NCI-H460 (cell line): ENCODE results near the gene SGF29. TPM values are rescaled to one million over a fixed set of nuclear protein-coding genes. Genes with fewer than 3 reads are reported as not detected.
"Not testable (repeated sequence)": the region's sequence is repeated elsewhere in the genome, so short reads cannot be mapped to it uniquely, and the experiment has no call there.

ENCODE experiments used
- DNase-seq: peaks from one replicate; pipeline ENCODE4 v3.0.0-alpha.2; 2016; ENCODE audit warnings: low read depth; ENCODE audit errors: extremely low read depth
- total RNA-seq: library from RNA; depleted of rRNA; stranded (reverse); fragments of >200 nt; shearing (Covaris generic); gene quantifications from 2 replicates; pipeline ENCODE4 v1.2.3, GENCODE V29; 2014

Gene SGF29
- total RNA-seq, 1 experiment from 2014 or later: 23.8 TPM

- DNase-seq: no peak
Observed at GRCh38 chr16:28561557-28562187, 8.0 kb downstream of the SGF29 start.

GRCh38 chr16:28562199-28562598 lies 8.5 kb downstream of the SGF29 start:
- no peak for DNase-seq

- no peak for DNase-seq
Observed at GRCh38 chr16:28563218-28563617, 9.5 kb downstream of the SGF29 start.

- DNase-seq: not testable (repeated sequence)
Observed at GRCh38 chr16:28566233-28566925, 12.7 kb downstream of the SGF29 start.

- DNase-seq: no peak
Observed at GRCh38 chr16:28567292-28567691, 13.6 kb downstream of the SGF29 start.

- no peak for DNase-seq
Observed at GRCh38 chr16:28569021-28569420, 15.3 kb downstream of the SGF29 start.

GRCh38 chr16:28569968-28570752 lies 16.4 kb downstream of the SGF29 start:
- no peak for DNase-seq

- no peak for DNase-seq
Observed at GRCh38 chr16:28572696-28573510, 19.2 kb downstream of the SGF29 start.

- no peak for DNase-seq
Observed at GRCh38 chr16:28573738-28574718, 20.3 kb downstream of the SGF29 start.

- no peak for DNase-seq
Observed at GRCh38 chr16:28574925-28575324, 21.2 kb downstream of the SGF29 start.

- no peak for DNase-seq
Observed at GRCh38 chr16:28575446-28576109, 21.9 kb downstream of the SGF29 start.

GRCh38 chr16:28580726-28581315 lies 27.1 kb downstream of the SGF29 start:
- DNase-seq: no peak

- DNase-seq: no peak
Observed at GRCh38 chr16:28585674-28586073, 32.0 kb downstream of the SGF29 start.

GRCh38 chr16:28586466-28586865 lies 32.7 kb downstream of the SGF29 start:
- DNase-seq: no peak

- DNase-seq: peak; percentile 18
Observed at GRCh38 chr16:28587386-28587785, 33.7 kb downstream of the SGF29 start.

- no peak for DNase-seq
Observed at GRCh38 chr16:28589069-28589468, 35.3 kb downstream of the SGF29 start.

GRCh38 chr16:28589930-28590329 lies 36.2 kb downstream of the SGF29 start:
- no peak for DNase-seq
